GM21447 (cell line): ENCODE data around the gene CSTF3.
"Not testable (repeated sequence)": the region's sequence is repeated elsewhere in the genome, so short reads cannot be mapped to it uniquely, and the experiment has no call there.

Source experiments
- ATAC-seq: cut with Tn5 transposase; IDR thresholded peaks from one replicate; pipeline ENCODE4 v1.9.1; 2021; ENCODE audit not compliant: unreplicated experiment

CSTF3 gene

DNA sequence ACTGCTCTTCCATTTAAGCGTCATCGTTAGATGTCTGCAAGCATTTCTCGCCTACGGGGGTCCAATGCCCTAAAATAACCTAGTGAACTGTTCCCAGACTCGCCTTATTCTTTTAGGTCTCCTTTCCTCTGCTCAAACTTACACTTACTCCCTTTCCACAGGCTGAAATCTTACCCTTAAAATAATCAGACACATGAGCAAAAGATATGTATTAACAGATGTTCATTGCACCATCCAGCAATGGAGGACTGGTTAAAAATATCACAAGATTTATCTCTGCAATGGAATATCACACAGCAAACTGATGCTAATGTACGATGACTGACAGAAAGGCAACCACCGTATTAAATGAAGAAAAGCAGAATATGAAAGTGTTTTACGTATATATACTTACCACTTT is 1.6 kb upstream of the CSTF3 start:
- ATAC-seq: no peak

GRCh38 chr11:33160587-33160986 is 693 bp downstream of the CSTF3 start:
- no peak for ATAC-seq

DNA sequence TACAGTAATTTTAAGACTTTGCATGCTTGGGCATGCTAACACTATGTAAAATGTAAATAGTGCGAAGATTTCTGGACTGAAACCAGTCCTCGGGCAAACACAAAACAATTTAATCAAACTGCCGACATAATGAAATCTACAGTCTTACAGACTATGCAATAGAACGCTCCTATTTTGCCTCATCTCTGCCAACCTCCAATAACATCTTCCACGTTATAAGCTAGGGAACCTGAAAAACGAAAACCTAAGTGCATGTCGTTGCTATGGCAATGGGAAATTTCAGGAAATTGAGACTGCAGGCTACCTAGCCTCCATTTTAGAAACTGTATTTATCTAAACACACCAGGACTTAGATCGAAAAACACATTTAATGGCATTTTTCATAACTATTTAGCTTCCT is 1.1 kb downstream of the CSTF3 start:
- ATAC-seq: no peak

DNA sequence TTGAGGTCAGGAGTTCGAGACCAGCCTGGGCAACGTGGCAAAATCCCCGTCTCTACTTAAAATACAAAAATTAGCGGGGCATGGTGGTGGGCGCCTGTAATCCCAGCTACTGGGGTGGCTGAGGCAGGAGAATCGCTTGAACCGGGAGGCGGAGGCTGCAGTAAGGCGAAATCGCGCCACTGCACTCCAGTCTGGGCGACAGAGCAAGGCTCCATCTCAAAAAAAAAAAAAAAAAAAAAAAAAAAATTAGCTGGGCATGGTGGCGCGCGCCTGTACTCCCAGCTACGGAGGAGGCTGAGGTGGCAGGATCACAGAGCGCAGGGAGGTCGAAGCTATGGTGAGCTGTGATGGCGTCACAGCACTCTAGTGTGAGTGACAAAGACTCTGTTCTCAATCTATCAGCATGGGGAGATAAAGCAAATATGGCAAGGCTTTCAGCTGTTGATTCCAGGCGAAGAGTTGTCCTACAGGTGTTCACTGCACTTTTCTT is 1.9 kb downstream of the CSTF3 start:
- not testable (repeated sequence) for ATAC-seq

GRCh38 chr11:33158596-33159275 is 2.5 kb downstream of the CSTF3 start:
- ATAC-seq: no peak

DNA sequence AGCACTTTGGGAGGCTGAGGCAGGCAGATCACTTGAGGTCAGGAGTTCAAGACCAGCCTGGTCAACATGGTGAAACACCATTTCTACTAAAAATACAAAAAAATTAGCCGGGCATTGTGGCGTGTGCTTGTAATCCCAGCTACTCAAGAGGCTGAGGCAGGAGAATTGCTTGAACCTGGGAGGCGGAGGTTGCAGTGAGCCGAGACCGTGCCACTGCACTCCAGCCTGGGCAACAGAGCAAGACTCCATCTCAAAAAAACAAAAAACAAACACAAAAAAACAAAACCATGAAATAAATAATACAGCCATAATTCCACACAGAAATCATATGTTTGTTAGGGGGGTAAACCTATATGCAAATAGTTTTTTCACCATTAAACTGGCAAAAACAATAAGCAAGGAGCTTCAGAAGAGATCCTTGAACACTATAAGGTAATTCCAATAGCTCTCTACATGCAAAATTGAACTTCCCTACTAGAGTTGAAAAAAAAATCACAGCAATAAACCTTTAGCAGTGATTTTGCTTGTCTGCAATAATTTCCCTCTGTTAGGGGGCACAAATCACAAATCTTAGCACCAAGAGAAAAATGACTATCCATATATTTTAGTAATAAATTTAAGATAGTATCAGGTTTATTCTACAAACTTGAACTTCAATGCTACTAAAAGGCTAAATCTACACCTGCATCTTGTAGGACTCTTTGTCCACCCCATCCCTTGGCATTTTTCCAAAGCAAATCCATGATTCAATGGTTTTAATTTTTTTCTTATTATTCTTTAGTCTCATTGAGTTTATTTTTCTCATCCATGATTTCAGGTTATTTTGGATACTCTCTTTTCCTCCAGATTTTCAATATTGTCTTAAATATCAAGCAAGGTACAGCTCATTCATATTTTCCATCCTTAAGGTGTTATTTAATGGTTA is 3.9 kb downstream of the CSTF3 start:
- ATAC-seq: no peak

- ATAC-seq: no peak
These were observed 9.9 kb downstream of the CSTF3 start for GRCh38 chr11:33151399-33151798.

GRCh38 chr11:33147559-33147958 is 13.7 kb downstream of the CSTF3 start:
- ATAC-seq: no peak

DNA sequence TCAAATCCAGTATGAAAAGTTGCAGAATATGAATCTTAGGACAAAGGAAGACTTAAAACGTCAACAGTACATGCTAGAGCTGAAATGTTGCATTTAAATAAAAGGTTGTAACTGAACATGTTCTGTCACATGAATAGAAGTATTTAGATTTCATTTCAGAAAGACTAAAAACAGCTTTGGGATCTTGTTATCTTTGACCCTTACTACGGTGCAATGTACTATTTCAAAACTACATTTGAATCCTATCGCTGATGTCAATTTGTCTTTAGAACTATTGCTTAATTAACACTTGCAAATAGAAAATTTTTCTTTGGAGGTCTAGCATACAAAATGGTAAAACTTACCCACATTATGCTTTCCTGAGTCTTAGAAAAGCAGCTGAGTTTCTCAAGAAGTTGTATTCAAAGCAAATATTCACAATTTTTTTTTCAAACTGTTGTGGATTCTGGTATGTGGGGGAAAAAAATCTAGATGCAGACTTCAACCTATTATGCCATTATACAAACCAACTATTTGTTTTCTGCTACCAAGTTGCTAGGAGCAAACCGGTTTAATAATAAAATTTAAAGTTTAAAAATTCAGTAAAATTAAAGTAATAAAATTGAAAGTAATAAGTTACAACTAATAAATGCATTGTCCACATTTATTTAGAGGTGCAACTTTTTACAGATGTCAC is 25.4 kb downstream of the CSTF3 start:
- no peak for ATAC-seq

DNA sequence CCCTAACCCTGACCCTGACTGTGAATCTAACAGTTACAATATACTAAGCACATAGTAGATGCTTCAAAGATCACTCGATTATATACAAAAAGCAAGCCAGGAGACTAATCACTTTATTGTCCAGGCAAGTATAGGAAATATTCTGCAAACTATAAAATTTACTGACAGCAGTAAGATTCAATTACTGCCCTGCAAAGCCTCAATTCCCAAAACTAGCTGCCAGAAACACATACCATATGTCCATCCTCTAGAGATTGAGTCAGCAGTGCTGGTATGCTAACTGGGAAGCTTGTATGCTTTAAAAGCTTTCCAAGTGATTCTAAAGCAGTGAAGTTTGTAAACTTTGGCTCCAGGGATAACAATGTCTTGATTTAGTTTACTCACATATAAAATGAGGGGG is 26.1 kb downstream of the CSTF3 start:
- ATAC-seq: no peak

DNA sequence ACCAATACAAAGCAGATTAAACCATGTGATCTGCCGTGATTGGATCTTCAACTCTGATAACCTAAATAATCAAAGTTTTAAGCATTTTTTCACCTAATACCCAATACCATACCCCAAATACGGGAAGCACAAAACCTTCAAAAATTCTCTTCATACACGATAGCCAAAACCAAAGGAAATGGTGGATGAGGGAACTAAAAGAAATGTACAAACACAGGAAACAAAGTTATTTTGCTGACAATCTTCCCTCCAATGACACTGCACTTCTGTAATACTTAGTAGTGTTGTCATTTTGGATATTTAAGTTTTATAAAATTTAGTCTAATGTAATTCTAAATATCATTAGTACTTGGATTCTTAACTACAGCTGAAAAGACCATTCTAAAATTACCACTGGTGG is 27.0 kb downstream of the CSTF3 start:
- no peak for ATAC-seq

DNA sequence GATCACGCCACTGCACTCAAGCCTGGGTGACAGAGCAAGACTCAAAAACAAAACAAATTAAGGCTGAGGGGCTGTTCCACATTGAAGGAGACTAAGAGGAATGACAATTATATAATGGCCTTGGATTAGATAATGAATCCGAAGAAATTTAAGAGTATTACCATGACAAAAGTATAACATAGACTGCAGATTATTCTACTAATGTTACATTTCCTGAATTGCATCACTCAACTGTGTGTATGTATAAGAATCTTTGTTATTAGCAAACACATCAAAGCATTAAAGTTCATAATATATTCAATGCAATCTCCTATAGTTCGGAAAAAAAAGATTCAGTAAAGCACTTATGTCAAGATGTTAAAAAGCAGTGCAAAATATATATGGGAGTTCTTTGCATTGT is 27.5 kb downstream of the CSTF3 start:
- no peak for ATAC-seq

DNA sequence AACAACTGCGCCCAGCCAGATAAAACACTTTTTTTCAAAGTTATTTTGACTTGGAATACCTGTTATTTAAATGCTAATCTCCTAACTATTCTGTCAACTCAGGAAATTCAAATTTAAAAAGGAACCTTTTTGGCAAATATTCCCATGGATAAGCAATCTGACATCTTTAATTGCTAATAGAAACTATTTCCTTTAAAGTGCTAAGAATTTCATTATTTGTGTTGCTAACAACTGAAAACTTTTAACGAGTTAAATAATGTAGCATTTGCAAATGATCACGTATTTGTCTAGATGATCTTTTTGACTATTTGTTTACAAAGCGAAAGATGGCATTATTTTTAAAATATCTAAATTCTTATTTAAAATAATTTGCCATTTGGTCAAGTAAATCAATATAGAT is 28.8 kb downstream of the CSTF3 start:
- no peak for ATAC-seq

DNA sequence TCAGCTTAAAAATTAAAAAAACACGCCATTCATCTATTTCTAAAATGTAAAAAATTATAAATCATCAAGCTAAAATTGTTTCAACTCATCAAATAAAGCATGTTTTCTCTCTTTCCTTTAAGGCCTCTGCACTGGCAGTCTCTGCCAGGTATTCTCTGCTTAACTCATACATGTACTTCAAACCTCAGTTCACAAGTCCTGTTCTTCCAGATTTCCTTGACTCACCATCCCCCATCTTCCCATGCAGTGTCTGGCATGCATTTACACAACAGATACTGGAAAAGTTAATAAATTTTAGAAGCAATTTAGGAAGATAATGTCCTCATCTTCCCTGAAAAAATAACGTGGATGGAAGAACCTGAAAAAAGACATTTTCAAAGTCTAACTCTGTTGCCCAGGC is 32.5 kb downstream of the CSTF3 start:
- no peak for ATAC-seq

DNA sequence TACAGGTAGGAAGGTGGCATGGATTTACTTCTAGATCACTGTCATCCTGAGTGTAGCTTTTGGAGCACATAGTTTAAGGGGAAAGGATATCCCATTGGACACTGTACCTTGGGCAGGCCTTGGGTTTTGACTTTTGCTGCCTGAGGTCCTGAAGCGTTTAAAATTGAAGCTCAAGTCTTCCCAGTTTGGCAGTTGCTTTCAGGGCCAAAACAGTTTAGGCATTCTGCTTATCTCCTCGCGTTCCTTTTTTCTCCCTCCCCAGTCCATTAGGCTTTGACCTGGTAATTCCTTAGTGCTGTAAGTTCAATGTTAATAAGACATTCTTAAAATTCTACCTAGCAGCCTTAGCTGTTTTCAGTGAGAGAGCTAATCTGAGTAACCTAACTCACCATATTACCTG is 35.7 kb downstream of the CSTF3 start:
- ATAC-seq: no peak

GRCh38 chr11:33125025-33125424 is 36.3 kb downstream of the CSTF3 start:
- no peak for ATAC-seq

DNA sequence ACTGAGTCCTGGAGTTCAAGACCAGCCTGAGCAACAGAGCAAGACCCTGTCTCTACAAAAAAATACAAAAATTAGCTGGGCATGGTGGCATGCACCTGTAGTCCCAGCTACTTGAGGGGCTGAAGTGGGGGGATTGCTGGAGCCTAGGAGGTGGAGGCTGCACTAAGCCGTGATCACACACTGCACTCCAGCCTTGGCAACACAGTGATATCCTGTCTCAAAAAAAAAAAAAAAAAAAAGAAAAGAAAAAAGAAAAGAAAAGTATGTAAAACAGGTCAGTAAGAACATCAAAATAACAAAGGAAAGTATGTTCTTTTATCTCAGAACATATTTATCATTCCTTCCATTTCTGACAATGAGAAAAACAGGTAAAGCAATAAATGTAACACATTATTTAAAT is 38.6 kb downstream of the CSTF3 start:
- ATAC-seq: not testable (repeated sequence)

GRCh38 chr11:33116535-33116934 is 44.7 kb downstream of the CSTF3 start:
- ATAC-seq: no peak

DNA sequence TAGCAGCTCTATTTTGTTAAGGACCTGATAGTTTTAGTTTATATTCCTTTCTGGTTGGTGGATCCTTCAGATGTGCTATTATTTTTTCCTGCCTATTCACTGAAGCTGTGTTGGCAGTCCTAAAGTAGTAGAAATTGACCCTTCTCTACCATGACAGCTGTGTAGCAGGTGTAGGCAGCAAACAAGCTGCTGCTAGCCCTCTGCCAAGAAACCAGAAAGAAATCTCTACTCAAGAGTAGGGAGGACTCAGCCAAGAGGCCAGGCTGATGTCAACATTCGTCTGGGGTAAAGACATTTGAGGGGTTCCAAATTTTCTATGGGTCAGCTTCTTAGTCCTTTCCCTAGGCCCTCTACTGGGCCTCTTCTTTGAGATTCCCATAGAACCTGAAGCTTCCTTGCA is 51.2 kb downstream of the CSTF3 start:
- ATAC-seq: no peak

DNA sequence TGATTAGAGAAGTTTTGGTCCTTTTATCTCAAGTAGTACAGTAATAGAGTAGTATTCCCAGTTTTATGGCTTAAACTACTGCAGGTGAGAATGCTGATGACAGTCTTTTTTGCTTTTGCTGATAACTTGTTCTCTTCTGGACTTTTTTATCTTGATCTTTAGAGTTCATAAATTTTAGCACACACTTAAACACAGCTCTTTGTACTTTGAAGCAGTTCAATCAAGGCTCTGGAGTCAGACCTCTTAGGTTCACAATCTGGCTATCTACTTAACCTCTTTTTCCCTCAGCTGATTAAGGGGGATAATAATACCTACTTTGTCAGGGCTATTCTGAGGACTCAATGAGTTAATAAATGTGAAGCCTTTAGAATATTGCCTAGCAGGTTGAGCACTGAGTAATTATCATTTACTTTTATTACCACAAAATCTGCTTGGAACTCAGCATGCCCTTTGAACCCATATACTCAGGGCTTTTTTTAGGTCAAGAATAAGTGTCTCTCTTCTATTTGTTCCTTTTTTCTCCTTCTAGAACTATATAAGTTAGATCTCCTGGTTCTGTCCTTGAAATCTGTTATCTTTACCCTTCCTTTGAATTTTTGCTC is 51.9 kb downstream of the CSTF3 start:
- no peak for ATAC-seq

DNA sequence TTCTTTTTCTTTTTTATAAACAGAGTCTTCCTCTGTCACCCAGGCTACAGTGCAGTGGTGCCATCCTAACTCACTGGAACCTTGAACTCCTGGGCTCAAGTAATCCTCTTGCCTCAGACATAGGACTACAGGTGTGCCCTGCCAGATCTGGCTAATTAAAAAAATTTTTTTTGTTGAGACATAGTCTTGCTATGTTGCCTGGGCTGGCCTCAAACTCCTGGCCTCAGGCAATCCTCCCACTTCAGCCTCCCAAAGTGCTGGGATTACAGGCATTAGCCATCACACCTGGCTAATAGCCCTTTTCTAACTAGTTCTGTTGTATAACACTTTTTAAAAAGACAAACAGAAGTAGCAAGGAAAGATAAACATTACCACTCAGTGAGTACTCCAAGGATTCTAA is 57.4 kb downstream of the CSTF3 start:
- no peak for ATAC-seq
